Measurements from ENCODE around the gene ARPC5L. TPM values are rescaled to one million over a fixed set of nuclear protein-coding genes. Genes with fewer than 3 reads are reported as not detected.

The ARPC5L gene
- total and polyA plus RNA-seq, 2 of the 8 experiments (the other 6 are each of a cell fraction or from before 2014, with no cell fraction given): 34.1 to 50.6 TPM

DNA sequence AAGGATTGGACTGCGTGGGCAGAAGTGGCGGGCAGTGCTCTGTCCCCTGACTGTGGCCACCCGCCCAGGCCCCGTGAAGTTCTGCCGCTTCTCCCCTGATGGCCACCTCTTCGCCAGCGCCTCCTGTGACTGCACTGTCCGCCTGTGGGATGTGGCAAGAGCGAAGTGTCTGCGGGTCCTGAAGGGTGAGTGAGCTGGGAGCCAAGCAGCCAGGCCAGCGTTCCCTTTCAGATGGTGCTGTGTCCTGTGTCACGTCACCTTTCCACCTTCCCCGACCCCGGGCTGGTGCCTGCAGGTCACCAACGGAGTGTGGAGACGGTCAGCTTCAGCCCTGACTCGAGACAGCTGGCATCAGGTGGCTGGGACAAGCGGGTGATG is 6.4 kb upstream of the ARPC5L start:
- ChIA-PET POLR2A (ENCODE audit: partially characterized antibody) (interaction anchor here (0.5 to 25.5 kb wide), 20 partner anchors 9 to 890 kb away, joined by 3 to 573 read pairs (median 4); partner anchors contain the start of genes NR6A1 and OLFML2A), CTCF (ENCODE audit: partially characterized antibody) (interaction anchor here (0.6 to 42.1 kb wide), 23 partner anchors 9 to 1683 kb away, joined by 3 to 1529 read pairs (median 7); partner anchors contain the start of genes NR6A1, OLFML2A and PSMB7)
- H3K56ac ChIP-seq (replicated peaks; ENCODE audit: insufficient read length, low read depth, low read length): no peak overlapping the region
- H4K8ac ChIP-seq (ENCODE audit: extremely low read depth, insufficient read depth, low read length): no peak overlapping the region
- peaks cover 0 to 11% (median 7%) of the 10 kb centered on the region in 4 experiments; a peak in 5 of 7 replicates for H3K4me1 ChIP-seq (replicated peaks in 1 of 4; ENCODE audit: control insufficient read depth in 3 of 4, insufficient read depth in 4 of 4, low read length in 3 of 4)
- H3K4me2 ChIP-seq (ENCODE audit: insufficient read depth in 1 of 2, low read depth in 2 of 2, low read length in 2 of 2): no peak overlapping the region
- peaks cover 5 to 21% of the 10 kb centered on the region in 2 experiments for H3K79me2 ChIP-seq (ENCODE audit: control insufficient read depth in 1 of 2, insufficient read depth in 2 of 2, low read length in 2 of 2)
- H3K23me2 ChIP-seq (ENCODE audit: low read depth, low read length): peaks cover 3% of the 10 kb centered on the region
- no peak overlapping the region for H3K9ac ChIP-seq (replicated peaks in 1 of 4; ENCODE audit: extremely low read depth in 1 of 4, low read depth in 3 of 4, low read length in 3 of 4)
- H3K14ac ChIP-seq (ENCODE audit: insufficient read length): no peak overlapping the region
- 90% methylated on average over 17 of the region's 18 CpGs; no CpG with 5 or more reads in 1 of the 2 experiments for WGBS, 2 experiments (ENCODE audit: extremely low coverage in 1 of 2, insufficient coverage in 1 of 2, insufficient read length in 1 of 2, insufficient replicate concordance in 2 of 2, low coverage in 1 of 2, low lambda C conversion rate in 2 of 2, missing lambda C conversion rate in 1 of 2)
- no peak overlapping the region for H3K23ac ChIP-seq (ENCODE audit: insufficient read length)
- H3K79me1 ChIP-seq (ENCODE audit: low read depth, low read length): peaks cover 9% of the 10 kb centered on the region
- no peak overlapping the region for H3K4me3 ChIP-seq (ENCODE audit: extremely low read depth in 1 of 4, insufficient read depth in 2 of 4, low read depth in 3 of 4, low read length in 4 of 4)
- no peak overlapping the region for H2BK20ac ChIP-seq (ENCODE audit: low read length)
- no peak overlapping the region for H2BK120ac ChIP-seq (replicated peaks; ENCODE audit: low read depth, low read length)
- H3K18ac ChIP-seq (ENCODE audit: extremely low read depth, low read length): no peak overlapping the region
- DNase-seq (ENCODE audit: low read depth in 1 of 2, low spot score in 2 of 2) (no peak), FAIRE-seq (no peak)
- no peaks in the 10 kb centered on the region for H3K9me3 ChIP-seq (ENCODE audit: insufficient read depth in 2 of 2, low read depth in 1 of 2, low read length in 1 of 2)
- H3K36me3 ChIP-seq (ENCODE audit: control insufficient read depth in 2 of 4, insufficient read depth in 4 of 4, low read length in 3 of 4): peaks cover 35 to 40% (median 36%) of the 10 kb centered on the region in 4 experiments
- peaks cover 34 to 41% of the 10 kb centered on the region in 2 experiments for H4K20me1 ChIP-seq (replicated peaks in 1 of 2; ENCODE audit: control insufficient read depth in 1 of 2, insufficient read depth in 2 of 2, low read length in 2 of 2)
- no peak overlapping the region for H2AFZ ChIP-seq (ENCODE audit: low read length)
- no peak overlapping the region for H2BK15ac ChIP-seq (ENCODE audit: low read length)
- no peak overlapping the region for H3K27ac ChIP-seq (ENCODE audit: low read depth, low read length)
- no peak overlapping the region for H2BK5ac ChIP-seq (ENCODE audit: low read depth, low read length)
- H4K5ac ChIP-seq (ENCODE audit: insufficient read length, low read depth, low read length): no peak overlapping the region
- no peak overlapping the region for H2AK5ac ChIP-seq (ENCODE audit: low read depth, low read length)
- H4K91ac ChIP-seq (replicated peaks; ENCODE audit: insufficient read length, low read length): no peak overlapping the region
- H2BK12ac ChIP-seq (ENCODE audit: low read depth, low read length): no peak overlapping the region
- no peak overlapping the region for H3K4ac ChIP-seq (replicated peaks; ENCODE audit: insufficient read length, low read depth, low read length)
- no peaks in the 10 kb centered on the region for H3K27me3 ChIP-seq (replicated peaks in 1 of 4; ENCODE audit: control insufficient read depth in 3 of 4, extremely low read depth in 1 of 4, insufficient read depth in 3 of 4, low read length in 3 of 4)
- TF ChIP-seq JUN (IDR thresholded peaks at IDR 0.05; ENCODE audit: low read depth, low read length) (no peak), KDM4A (IDR thresholded peaks at IDR 0.05; ENCODE audit: low read depth, low read length, severe bottlenecking) (no peak)

Data from H1 (cell line).